Omental fat pad (tissue), 4 donors: ENCODE results near the gene MRPL12. TPM values are rescaled to one million over a fixed set of nuclear protein-coding genes. Genes with fewer than 3 reads are reported as not detected.
A peak's percentile ranks its signal among the peaks of the same experiment; 100 is the strongest.

Source experiments
- ATAC-seq: fragments of 150-250 bp; one replicate; pipeline ENCODE4 v1.9.1; 2016; ENCODE audit warnings: mild to moderate bottlenecking, moderate library complexity; ENCODE audit not compliant: low FRiP score
- DNase-seq: peaks from one replicate; pipeline ENCODE4 v3.0.0-alpha.2; 2019; ENCODE audit warnings: low spot score
- CTCF ChIP-seq, 3 donors: fragments of 450-650 bp; IDR thresholded peaks; one replicate each; pipeline ENCODE4 v1.5.1; 2016 to 2017; ENCODE audit warnings: antibody characterized with exemption in 3 of 3, mild to moderate bottlenecking in 3 of 3, moderate library complexity in 2 of 3
- total RNA-seq, 4 donors: library from RNA; depleted of rRNA; stranded (reverse); fragments of >200 nt; gene quantifications; one replicate each; pipeline ENCODE4 v1.1.0, GENCODE V29; 2016

Gene MRPL12
- 10 to 100 TPM; 31.4 to 55.8 (median 49.2) TPM for total RNA-seq

GRCh38 chr17:81702934-81703746, at the start of gene MRPL12:
MRPL12 (plus strand) TSS chr17:81703367; CDS start chr17:81703502, 135 bp downstream.
- ATAC-seq (peak; percentile 92), DNase-seq (peak; percentile 79)
- no peak for TF ChIP-seq CTCF (IDR thresholded peaks at IDR 0.05)

- no peak for DNase-seq
- no peak for TF ChIP-seq CTCF (IDR thresholded peaks at IDR 0.05)
- ATAC-seq: peak; percentile 35
Observed at GRCh38 chr17:81655378-81656117, 47.6 kb upstream of the MRPL12 start.

- no peak for DNase-seq
- ATAC-seq: no peak
- TF ChIP-seq CTCF (IDR thresholded peaks at IDR 0.05): no peak
Observed at GRCh38 chr17:81656118-81656743, 46.9 kb upstream of the MRPL12 start, which contains the start of gene PDE6G. PDE6G (minus strand) TSS chr17:81656542; CDS start chr17:81653305, 3,237 bp downstream.

GRCh38 chr17:81656835-81657234, 46.3 kb upstream of the MRPL12 start:
- no peak for ATAC-seq
- no peak for DNase-seq

GRCh38 chr17:81659038-81659437, 44.1 kb upstream of the MRPL12 start:
- ATAC-seq: no peak
- no peak for TF ChIP-seq CTCF (IDR thresholded peaks at IDR 0.05)

More at GRCh38 chr17:81656835-81657234, 46.3 kb upstream of the MRPL12 start:
- TF ChIP-seq CTCF (IDR thresholded peaks at IDR 0.05): no peak

GRCh38 chr17:81660441-81660840, 42.7 kb upstream of the MRPL12 start:
- DNase-seq: no peak

More at GRCh38 chr17:81659038-81659437, 44.1 kb upstream of the MRPL12 start:
- no peak for DNase-seq

More at GRCh38 chr17:81660441-81660840, 42.7 kb upstream of the MRPL12 start:
- TF ChIP-seq CTCF (IDR thresholded peaks at IDR 0.05): no peak
- no peak for ATAC-seq
